M059J (cell line): Measurements from ENCODE around the gene KIF1A. TPM values are rescaled to one million over a fixed set of nuclear protein-coding genes. Genes with fewer than 3 reads are reported as not detected.

Experiments
- DNase-seq: peaks from one replicate; pipeline ENCODE4 v3.0.0-alpha.2; 2012; ENCODE audit warnings: low read depth
- total RNA-seq: library from RNA; depleted of rRNA; stranded (reverse); fragments of >200 nt; shearing (Covaris generic); gene quantifications from 2 replicates; pipeline ENCODE4 v1.2.3, GENCODE V29; 2014

Gene KIF1A
- total RNA-seq, 1 experiment from 2014 or later, result not detected

DNA sequence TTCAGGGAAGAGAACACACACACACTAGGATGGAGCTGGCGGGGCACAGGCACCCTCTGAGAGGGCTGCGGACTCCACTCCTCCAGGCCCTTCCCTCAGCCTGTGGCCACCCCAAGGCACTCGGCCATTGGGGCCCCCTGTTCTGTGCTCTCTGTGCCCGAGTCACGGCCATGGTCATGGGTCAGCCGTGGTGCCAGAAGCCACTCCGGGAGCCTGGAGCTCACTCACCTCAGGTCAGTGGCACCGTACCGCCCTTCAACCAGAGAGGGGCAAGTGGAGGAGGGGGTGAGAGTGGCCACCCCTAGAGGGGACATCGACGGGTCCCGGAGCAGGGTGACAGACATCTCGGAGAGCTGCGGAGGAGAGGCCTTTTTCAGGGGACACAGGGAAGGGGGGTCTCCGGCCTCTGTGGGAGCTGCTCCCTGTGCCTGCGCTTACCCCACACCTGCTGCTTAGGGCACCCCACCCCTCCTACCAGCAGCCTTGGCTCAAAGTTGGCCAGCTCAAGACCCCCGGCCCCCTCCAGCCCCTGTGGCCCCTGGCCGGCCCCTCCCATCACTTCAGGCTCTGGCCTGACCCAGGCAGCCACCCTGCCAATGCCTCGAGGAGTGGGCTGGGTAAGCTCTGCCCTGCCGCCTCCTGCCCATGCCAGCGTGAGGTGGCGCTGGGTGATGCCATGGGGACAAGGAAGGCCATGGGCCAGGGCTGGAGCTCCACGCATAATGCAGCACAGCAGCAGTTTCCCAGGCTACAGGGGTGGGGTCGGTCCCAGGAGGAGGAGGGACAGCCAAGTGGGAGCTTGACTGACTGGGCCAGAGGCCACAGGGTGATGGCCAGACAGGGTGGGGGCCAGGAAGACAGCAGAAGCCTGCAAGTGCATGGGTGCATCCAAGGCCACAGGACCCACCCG is 99.1 kb downstream of the KIF1A start:
- DNase-seq, result no peak

GRCh38 chr2:240719676-240720545 is 100.1 kb downstream of the KIF1A start:
- no peak for DNase-seq

- DNase-seq, result no peak
These were observed 101.0 kb downstream of the KIF1A start for GRCh38 chr2:240718896-240719490.

DNA sequence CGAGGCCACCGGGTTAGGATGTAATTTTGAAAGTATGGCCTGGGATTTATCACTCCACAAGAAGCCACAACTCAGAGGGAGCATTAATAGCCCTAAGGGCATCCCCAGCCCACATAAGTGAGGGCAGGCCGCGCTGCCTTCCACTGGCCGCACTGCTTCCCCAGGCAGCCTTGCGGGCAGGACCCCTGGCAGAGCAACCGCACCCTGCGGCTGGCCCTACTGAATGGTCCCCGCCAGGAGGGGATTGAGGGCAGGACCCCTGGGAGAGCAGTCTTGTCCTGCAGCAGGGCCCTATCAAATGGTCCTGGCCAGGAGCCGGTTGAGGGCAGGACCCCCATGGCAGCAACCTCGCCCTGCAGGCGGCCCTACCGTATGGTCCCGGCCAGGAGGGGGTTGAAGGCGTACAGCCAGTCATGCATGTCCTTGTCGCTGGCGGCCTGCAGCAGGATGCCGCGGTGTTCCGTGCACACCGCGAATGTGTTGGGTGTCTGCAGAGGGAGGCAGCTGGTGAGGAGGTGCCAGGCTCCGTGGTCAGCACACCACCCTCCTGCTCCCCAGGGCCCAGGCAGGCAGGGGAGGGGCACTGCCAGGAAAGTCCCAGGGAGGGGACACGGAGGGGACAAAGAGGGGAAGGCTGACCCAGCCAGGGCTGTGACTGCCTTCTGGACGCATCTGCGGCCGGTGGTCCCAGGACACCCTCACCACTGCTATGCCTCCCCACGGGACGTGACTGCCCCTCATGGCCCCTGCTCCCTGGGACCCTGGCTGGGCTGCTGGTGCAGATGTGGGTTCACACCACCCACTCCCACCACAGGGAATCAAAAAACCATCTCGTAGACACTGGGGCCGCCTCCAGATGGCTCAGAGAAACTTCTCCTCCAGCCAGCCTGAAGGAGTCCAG is 102.1 kb downstream of the KIF1A start:
- DNase-seq, result no peak

GRCh38 chr2:240717181-240717641 is 102.8 kb downstream of the KIF1A start:
- no peak for DNase-seq

DNA sequence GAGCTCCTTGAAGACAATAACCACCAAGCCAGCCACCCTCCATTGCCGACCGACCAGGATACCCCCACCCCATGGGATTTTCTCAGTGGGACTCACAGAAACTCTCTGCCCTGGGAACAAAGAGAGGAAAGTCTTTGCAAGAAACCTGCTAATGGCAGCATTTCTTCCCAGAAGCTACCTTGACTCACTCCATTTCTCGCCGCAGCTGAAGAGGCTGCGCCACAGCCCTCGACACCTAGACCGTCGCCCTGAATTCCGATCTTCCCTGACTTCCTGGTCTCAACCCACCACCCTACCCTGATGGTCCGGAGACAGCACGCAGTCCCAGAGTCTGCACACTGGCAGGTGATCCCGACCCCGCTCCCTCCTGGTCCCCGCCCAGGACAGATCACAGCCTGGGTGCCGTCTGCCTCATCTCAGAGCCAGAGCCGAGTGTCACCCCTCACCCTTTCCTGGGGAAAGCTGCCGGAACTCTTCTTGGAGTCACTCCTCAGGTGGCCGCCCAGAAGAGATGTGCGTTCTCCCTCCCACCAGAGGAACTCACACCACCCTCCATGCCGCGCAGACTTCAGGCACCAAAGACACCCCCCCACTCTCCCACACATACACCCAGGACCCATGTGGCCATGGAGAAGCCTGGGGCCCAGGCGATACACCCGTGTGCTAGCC is 103.8 kb downstream of the KIF1A start:
- DNase-seq, result no peak

- no peak for DNase-seq
These were observed 105.0 kb downstream of the KIF1A start for GRCh38 chr2:240714747-240715725.

DNA sequence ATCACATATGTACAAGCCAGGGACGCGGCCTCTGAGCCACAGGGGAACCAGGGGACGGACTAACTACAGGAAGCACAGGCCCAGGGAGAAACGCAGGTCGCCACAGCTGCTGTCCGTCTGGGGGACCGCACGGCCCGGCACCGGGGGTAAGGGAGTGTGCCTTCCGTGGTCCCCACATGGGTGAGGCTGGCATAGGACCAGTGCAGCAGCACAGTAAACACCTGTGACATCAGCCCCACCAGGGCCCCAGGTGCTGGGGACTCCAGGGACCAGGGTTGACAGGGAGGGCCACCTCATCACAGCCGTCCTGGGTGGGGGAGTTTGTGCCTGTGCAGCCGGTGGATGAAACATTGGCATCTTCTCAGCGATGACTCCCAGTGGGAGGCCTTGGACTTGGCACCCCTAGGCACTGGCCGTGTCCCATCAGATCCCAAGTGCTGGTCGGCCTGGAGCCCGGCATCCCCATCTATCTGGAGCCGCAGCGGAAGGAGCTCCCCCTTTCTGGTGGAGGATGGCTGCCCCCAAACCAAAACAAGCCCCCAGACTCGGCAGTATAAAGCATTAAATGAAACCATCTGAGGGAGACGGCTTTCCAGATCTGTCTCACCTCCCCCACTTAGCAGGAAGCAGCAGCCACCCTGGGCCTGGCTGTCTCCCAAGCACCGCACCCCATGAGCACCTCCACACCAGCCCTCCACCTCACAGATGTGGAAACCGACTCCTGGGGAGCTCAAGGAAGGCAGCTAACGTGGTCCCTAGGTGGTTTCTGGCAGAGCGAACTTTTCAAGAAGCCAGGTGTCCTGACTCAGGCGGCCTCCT is 105.9 kb downstream of the KIF1A start:
- no peak for DNase-seq

DNA sequence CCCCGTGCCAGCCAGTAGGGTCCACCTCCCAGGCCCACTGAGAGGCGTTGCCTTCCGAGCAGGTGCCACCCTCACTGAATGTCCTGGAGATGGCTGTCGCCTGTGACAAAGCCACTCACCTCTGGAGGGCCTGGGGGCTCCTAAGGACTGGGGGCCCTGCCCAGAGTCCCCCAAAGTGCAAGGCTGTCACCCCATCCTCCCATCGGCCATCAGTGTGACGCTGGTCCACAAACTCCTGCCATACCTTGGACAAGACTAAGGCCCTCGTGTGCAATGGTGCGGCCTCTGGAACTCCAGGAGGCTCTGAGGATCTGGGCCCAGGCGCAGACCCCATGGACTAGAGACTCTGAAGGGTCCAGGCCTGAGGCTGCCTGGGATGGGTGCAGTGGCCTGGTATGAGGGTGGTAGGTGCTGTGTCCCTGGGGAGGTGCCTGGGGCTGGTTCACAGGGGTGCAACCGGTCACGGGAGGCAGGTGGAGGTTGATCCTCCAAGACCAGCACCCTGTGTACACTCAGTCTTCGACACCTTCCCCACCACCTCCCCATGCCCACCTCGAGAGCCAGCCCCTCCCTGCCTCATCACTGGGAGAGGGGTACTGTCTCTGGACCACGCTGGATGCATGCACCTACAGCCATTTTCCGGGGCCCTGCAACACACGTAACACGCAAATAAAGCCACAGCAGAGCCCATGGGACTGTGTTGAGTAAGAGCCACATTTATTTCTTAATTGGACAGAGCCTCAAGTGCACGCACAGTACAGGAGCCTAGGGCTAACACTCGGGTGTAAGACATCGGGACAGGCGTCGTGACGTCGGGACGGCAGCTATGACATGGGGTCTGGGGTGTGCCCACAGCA is 106.7 kb downstream of the KIF1A start:
- DNase-seq, result no peak

DNA sequence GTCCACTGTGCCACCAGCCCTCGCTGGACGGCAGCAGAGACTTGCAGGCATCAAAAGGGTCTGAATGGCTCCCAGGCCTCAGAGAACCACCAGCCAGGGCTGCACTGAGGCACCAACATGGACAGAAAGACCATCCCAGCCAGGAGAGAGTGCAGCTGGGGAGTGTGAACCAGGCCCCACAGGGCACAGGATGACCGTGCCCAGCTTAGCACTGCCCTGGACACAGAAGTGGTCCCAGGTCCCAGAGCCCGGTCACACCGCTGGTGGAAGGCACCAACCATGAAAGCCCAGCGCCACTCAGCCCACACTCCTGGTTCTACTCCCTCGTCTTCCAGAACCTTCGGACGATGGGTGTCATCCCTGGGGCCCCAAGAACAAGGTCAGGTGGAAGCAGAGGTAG is 107.9 kb downstream of the KIF1A start:
- no peak for DNase-seq

GRCh38 chr2:240711701-240712100 is 108.3 kb downstream of the KIF1A start:
- no peak for DNase-seq

- DNase-seq, result no peak
These were observed 108.7 kb downstream of the KIF1A start for GRCh38 chr2:240711296-240711695.

DNA sequence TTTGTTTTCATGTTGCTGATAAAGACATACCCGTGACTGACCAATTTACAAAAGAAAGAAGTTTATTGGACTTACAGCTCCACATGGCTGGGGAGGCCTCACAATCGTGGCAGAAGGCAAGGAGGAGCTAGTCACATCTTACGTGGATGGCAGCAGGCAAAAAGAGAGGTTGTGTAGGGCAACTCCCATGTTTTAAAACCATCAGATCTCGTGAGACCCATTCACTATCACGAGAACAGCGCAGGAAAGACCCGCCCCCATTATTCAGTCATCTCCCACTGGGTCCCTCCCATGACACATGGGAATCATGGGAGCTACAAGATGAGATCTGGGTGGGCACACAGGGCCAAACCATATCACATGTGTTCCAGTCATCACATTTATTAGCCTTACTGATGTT is 111.6 kb downstream of the KIF1A start:
- no peak for DNase-seq

GRCh38 chr2:240707821-240708220 is 112.2 kb downstream of the KIF1A start:
- no peak for DNase-seq

GRCh38 chr2:240707043-240707756 is 112.8 kb downstream of the KIF1A start:
- DNase-seq, result no peak

- no peak for DNase-seq
These were observed 114.7 kb downstream of the KIF1A start for GRCh38 chr2:240705204-240705791.
